HepG2 (cell line): ENCODE measurements around the gene MRPS10.

Experiments
- EZH2 ChIP-seq: conservative IDR thresholded peaks from 2 replicates; pipeline ENCODE4 v1.6.1; 2012; ENCODE audit warnings: mild to moderate bottlenecking, low read depth, low read length, moderate library complexity
- HOXA5 ChIP-seq: sonication (generic); formaldehyde crosslinking; IDR thresholded peaks from 2 replicates; pipeline ENCODE4 v1.4.0; 2020; ENCODE audit warnings: missing genetic modification reagents
- MEIS1 ChIP-seq: sonication (generic); formaldehyde crosslinking; IDR thresholded peaks from 2 replicates; pipeline ENCODE4 v1.9.0; 2021; ENCODE audit warnings: mild to moderate bottlenecking, missing genetic modification reagents, moderate library complexity, borderline replicate concordance
- REST ChIP-seq, 2 experiments: IDR thresholded peaks; 2 replicates each; pipeline ENCODE4 v1.6.1; 2011 to 2012; ENCODE audit warnings: low read length in 2 of 2, borderline replicate concordance in 1 of 2, low read depth in 1 of 2, mild to moderate bottlenecking in 1 of 2, moderate library complexity in 1 of 2
- XRCC5 ChIP-seq: fragments of 200-400 bp; formaldehyde crosslinking; optimal IDR thresholded peaks from 2 replicates; pipeline ENCODE3; 2017; ENCODE audit warnings: mild to moderate bottlenecking, low read length
- ZNF12 ChIP-seq: sonication (generic); formaldehyde crosslinking; IDR thresholded peaks from 2 replicates; pipeline ENCODE4 v1.5.0; 2020; ENCODE audit warnings: missing genetic modification reagents
- TF ChIP-seq, protein P1 (sequence below): sonication (generic); formaldehyde crosslinking; IDR thresholded peaks from 2 replicates; pipeline ENCODE4 v1.4.0; 2020; ENCODE audit warnings: low read depth, mild to moderate bottlenecking, missing genetic modification reagents

DNA sequence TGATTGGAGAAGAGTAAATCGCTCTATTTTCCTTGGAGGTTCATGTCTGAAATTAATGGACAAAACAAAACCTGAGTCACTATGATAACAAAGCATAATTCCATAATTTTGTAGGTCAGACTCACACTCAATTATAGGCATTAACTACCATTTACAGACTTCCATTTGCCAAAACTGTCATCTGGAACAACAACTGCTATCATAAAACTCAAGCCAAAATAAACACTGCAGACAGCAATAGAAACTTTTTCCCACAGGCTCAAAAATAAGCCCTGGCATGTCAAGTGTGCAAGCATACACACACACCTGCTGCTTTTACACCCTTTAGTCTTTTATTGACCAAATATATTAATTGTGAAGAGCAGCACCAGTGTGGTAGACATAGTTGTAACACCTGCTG is 7.1 kb downstream of the MRPS10 start:
- no peak for TF ChIP-seq HOXA5 (CRISPR knock-in tag)
- TF ChIP-seq, protein P1, sequence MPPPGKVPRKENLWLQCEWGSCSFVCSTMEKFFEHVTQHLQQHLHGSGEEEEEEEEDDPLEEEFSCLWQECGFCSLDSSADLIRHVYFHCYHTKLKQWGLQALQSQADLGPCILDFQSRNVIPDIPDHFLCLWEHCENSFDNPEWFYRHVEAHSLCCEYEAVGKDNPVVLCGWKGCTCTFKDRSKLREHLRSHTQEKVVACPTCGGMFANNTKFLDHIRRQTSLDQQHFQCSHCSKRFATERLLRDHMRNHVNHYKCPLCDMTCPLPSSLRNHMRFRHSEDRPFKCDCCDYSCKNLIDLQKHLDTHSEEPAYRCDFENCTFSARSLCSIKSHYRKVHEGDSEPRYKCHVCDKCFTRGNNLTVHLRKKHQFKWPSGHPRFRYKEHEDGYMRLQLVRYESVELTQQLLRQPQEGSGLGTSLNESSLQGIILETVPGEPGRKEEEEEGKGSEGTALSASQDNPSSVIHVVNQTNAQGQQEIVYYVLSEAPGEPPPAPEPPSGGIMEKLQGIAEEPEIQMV (CRISPR knock-in tag) = no peak
- TF ChIP-seq REST (IDR thresholded peaks at IDR 0.05; ENCODE audit: borderline replicate concordance in 1 of 2, low read depth in 1 of 2, low read length in 2 of 2) = no peak
- TF ChIP-seq EZH2 = no peak
- no peak for TF ChIP-seq ZNF12 (CRISPR knock-in tag)
- TF ChIP-seq XRCC5 = no peak
- no peak for TF ChIP-seq MEIS1 (CRISPR knock-in tag)
